Measurements from ENCODE around the gene ASMTL.

DNA sequence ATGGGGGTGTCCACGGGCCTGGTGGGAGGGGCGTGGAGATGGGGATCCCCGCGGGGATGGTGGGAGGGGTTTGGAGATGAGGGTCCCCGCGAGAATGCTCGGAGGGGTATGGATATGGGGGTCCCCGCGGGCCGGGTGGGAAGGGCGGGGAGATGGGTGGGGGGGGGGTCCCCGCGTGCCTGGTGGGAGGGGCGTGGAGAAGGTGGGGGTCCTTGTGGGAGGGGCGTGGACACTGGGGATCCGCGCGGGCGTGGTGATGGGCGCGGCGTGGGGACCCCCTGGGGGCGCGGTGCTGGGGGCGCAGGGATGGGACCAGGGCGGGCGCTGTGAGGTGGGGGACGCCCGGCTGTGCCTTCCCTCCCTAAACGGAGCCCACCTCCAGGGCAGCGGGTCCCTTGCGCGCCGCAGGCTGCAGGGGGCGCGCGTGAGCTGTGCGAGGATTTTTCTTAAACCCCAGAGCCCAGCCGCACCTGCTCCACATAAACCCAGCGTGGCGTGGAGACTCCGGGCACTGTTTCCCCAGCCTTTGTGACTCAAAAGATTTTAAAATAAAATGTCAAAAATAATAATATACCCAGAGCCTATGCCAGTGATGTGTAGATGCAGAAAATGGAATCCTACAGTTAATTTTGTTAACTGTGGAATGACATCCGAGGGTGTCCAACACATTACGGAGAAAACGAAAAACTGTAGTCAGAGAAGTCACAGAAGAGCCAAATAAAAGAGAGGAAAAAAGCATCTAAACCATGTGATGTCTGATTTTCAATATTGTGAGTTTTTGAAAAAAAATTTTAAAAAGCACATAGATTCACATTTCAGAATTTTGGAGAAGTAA lies 1.5 kb upstream of the ASMTL start:
- TF ChIP-seq, protein P1, sequence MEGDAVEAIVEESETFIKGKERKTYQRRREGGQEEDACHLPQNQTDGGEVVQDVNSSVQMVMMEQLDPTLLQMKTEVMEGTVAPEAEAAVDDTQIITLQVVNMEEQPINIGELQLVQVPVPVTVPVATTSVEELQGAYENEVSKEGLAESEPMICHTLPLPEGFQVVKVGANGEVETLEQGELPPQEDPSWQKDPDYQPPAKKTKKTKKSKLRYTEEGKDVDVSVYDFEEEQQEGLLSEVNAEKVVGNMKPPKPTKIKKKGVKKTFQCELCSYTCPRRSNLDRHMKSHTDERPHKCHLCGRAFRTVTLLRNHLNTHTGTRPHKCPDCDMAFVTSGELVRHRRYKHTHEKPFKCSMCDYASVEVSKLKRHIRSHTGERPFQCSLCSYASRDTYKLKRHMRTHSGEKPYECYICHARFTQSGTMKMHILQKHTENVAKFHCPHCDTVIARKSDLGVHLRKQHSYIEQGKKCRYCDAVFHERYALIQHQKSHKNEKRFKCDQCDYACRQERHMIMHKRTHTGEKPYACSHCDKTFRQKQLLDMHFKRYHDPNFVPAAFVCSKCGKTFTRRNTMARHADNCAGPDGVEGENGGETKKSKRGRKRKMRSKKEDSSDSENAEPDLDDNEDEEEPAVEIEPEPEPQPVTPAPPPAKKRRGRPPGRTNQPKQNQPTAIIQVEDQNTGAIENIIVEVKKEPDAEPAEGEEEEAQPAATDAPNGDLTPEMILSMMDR (conservative IDR thresholded peaks at IDR 0.05; ENCODE audit: low read depth in 2 of 2) = peak; percentile 66 to 96
- TF ChIP-seq EZH2phosphoT487 (IDR thresholded peaks at IDR 0.05; ENCODE audit: unreplicated experiment) = no peak
- no peak for TF ChIP-seq EZH2 (IDR thresholded peaks at IDR 0.05; ENCODE audit: low read depth, unreplicated experiment)
- TF ChIP-seq POLR2AphosphoS5 (IDR thresholded peaks at IDR 0.05; ENCODE audit: low read depth) = no peak
- TF ChIP-seq ZNF114 (CRISPR knock-in tag; IDR thresholded peaks at IDR 0.05) = no peak
- TF ChIP-seq JUNB (IDR thresholded peaks at IDR 0.05; ENCODE audit: unreplicated experiment) = no peak
- TF ChIP-seq, protein P2, sequence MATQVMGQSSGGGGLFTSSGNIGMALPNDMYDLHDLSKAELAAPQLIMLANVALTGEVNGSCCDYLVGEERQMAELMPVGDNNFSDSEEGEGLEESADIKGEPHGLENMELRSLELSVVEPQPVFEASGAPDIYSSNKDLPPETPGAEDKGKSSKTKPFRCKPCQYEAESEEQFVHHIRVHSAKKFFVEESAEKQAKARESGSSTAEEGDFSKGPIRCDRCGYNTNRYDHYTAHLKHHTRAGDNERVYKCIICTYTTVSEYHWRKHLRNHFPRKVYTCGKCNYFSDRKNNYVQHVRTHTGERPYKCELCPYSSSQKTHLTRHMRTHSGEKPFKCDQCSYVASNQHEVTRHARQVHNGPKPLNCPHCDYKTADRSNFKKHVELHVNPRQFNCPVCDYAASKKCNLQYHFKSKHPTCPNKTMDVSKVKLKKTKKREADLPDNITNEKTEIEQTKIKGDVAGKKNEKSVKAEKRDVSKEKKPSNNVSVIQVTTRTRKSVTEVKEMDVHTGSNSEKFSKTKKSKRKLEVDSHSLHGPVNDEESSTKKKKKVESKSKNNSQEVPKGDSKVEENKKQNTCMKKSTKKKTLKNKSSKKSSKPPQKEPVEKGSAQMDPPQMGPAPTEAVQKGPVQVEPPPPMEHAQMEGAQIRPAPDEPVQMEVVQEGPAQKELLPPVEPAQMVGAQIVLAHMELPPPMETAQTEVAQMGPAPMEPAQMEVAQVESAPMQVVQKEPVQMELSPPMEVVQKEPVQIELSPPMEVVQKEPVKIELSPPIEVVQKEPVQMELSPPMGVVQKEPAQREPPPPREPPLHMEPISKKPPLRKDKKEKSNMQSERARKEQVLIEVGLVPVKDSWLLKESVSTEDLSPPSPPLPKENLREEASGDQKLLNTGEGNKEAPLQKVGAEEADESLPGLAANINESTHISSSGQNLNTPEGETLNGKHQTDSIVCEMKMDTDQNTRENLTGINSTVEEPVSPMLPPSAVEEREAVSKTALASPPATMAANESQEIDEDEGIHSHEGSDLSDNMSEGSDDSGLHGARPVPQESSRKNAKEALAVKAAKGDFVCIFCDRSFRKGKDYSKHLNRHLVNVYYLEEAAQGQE (IDR thresholded peaks at IDR 0.05; ENCODE audit: unreplicated experiment) = no peak
- TF ChIP-seq, protein P3, sequence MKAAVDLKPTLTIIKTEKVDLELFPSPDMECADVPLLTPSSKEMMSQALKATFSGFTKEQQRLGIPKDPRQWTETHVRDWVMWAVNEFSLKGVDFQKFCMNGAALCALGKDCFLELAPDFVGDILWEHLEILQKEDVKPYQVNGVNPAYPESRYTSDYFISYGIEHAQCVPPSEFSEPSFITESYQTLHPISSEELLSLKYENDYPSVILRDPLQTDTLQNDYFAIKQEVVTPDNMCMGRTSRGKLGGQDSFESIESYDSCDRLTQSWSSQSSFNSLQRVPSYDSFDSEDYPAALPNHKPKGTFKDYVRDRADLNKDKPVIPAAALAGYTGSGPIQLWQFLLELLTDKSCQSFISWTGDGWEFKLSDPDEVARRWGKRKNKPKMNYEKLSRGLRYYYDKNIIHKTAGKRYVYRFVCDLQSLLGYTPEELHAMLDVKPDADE (IDR thresholded peaks at IDR 0.05) = no peak
- no peak for TF ChIP-seq CREB1 (CRISPR knock-in tag; IDR thresholded peaks at IDR 0.05; ENCODE audit: low read depth)

All from GM23338 (cell line).